Tibial nerve (tissue), 4 donors: Measurements from ENCODE around the gene TMEM147.

Experiments used
- CTCF ChIP-seq, 5 experiments: fragments of 200-600 bp in 3 of 5; fragments of 450-650 bp in 2 of 5; sonication (generic) in 3 of 5; IDR thresholded peaks; one replicate each; pipeline ENCODE4 v1.5.1; 2016 to 2019; ENCODE audit warnings: antibody characterized with exemption in 5 of 5, mild to moderate bottlenecking in 3 of 5, moderate library complexity in 2 of 5
- EP300 ChIP-seq, 2 donors: sonication (generic); formaldehyde crosslinking; IDR thresholded peaks; one replicate each; pipeline ENCODE4 v1.6.1; 2017; ENCODE audit warnings: antibody characterized with exemption in 2 of 2, mild to moderate bottlenecking in 1 of 2
- POLR2A ChIP-seq, 2 donors: fragments of 450-650 bp; IDR thresholded peaks; one replicate each; pipeline ENCODE4 v1.6.1; 2017; ENCODE audit warnings: antibody characterized with exemption in 2 of 2, mild to moderate bottlenecking in 2 of 2, moderate library complexity in 2 of 2

GRCh38 chr19:35577918-35578317, 32.5 kb downstream of the TMEM147 start:
- TF ChIP-seq CTCF (IDR thresholded peaks at IDR 0.05): no peak
- TF ChIP-seq EP300 (IDR thresholded peaks at IDR 0.05): no peak
- no peak for TF ChIP-seq POLR2A (IDR thresholded peaks at IDR 0.05)
